Measurements from ENCODE around the gene PCAT6. TPM values are rescaled to one million over a fixed set of nuclear protein-coding genes. Genes with fewer than 3 reads are reported as not detected.
"Not testable (repeated sequence)": the region's sequence is repeated elsewhere in the genome, so short reads cannot be mapped to it uniquely, and the experiment has no call there.

PCAT6 gene
- polyA plus RNA-seq: under 1 TPM in 1 of 3 donors, not detected in 2; 0.73 TPM

DNA sequence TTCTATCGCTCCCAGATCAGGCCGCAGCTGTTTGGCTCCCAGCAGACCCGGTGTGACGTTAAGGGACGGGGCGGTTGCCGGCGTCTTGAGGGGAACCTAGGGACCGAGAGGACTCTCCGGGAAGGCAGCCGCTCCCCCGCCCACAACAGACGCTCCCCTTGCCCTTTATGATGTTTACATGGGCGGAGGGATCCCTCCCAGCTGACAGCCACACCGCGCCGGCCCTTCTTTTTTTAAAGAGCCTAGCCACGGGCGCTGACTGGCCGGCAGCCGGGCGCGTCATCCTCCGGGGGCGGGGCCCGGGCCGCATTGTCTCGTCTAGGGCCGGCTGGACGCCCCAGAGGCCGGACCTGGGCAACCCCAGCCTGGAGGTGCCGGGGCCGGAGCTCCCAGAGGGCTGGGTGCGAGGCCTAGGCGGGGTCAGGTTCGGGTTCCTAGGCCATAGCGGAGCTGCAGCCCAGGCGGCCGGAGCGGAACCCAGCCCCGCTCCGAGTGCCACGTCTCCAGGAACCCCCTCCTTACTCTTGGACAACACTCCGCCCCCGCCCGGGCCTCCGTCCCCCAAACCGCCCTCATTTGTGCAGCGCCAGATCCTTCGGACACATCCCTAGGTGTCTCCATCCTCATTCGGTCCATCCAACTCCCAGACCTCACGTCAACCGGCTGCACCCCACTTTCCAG is at the start of gene PCAT6:
Gene PCAT6 (plus strand): TSS at position 340 of the 681 bp plus-strand sequence.
- Mint-ChIP-seq H3K27me3 (ENCODE audit: low read depth in 3 of 3) (peaks cover 2 to 19% (median 17%) of the 10 kb centered on the region in 3 donors), H3K4me3 (peak within 1 kb of the TSS; percentile 88 to 98 (median 96)), H3K36me3 (no peaks in the 10 kb centered on the region), H3K4me1 (peaks cover 39 to 48% of the 10 kb centered on the region in 2 donors), H3K27ac (peak within 1 kb of the TSS; percentile 86 to 95 (median 92)), H3K9me3 (no peaks in the 10 kb centered on the region)
- peak; percentile 85 to 86 (median 85) for DNase-seq

DNA sequence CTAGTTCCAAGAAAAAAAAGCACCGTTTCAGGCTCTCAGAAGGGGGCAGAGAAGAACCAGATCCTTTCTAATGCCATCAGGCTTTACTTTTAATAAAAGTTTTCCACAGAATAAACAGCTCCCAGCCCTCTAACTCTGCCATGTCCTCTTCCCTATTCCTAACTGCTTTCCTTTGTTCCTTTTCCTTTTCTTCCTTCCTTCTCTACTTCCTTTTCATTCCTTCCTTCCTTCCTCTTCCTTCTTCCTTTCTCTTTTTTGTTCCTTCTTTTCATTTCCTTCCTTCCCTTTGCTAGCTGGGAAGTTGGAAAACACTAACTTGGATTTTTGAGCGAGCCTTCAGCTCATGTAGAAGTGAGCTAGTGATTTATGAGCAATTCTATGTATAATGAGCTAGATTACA is 48.7 kb upstream of the PCAT6 start:
- Mint-ChIP-seq H3K4me3 (no peak overlapping the region), H3K4me1 (no peaks in the 10 kb centered on the region), H3K27ac (peak overlapping the region in 2 of 6 donors; percentile 19 to 71), H3K36me3 (peaks cover 15 to 44% (median 16%) of the 10 kb centered on the region in 3 donors), H3K27me3 (ENCODE audit: low read depth in 3 of 3) (peaks cover 0 to 1% (median 0%) of the 10 kb centered on the region in 3 donors), H3K9me3 (no peaks in the 10 kb centered on the region)
- no peak for DNase-seq

DNA sequence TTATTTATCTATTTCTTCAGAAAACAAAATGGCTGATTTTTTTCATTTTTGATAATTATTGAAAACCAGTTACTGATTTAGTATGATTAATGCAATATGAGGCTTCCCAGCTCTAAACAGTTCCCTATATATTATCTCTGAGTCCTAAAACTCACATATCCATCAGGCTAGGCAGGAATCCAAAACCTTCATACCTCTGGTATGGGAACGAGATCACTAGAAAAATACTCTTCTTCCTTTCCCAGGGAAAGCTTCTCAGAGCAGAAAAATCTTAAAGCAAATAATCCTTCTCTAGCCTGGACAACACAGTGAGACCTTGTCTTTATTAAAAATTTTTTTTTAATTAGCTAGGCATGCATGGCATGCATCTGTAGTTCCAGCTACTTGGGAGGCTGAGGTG is 45.0 kb upstream of the PCAT6 start:
- no peak overlapping the region for H3K4me3 Mint-ChIP-seq
- no peak overlapping the region for H3K27ac Mint-ChIP-seq
- H3K4me1 Mint-ChIP-seq: no peaks in the 10 kb centered on the region
- no peaks in the 10 kb centered on the region for H3K9me3 Mint-ChIP-seq
- H3K36me3 Mint-ChIP-seq: peaks cover 4 to 36% (median 18%) of the 10 kb centered on the region in 3 donors
- no peak for DNase-seq
- no peaks in the 10 kb centered on the region for H3K27me3 Mint-ChIP-seq (ENCODE audit: low read depth in 3 of 3)

DNA sequence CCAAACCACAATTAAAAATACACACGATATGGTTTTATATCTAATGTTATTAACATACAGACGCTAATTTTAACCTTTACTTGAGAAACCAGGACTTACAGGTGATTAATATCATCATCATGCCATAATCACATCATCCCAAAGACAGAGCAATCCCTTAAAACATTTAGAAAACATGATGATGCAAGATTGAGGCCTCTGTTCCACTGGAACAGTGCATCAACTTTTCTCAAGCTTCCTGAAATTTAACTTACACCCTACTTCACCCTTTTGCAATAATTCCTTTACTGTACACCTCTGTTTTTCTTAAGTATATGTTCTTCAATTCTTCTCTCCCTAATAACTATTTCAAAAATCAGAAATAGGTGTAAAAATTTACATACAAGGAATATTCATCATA is 40.6 kb upstream of the PCAT6 start:
- Mint-ChIP-seq H3K9me3 (no peaks in the 10 kb centered on the region), H3K4me3 (no peak overlapping the region), H3K4me1 (no peaks in the 10 kb centered on the region), H3K36me3 (peaks cover 7 to 34% (median 13%) of the 10 kb centered on the region in 3 donors), H3K27ac (no peak overlapping the region), H3K27me3 (ENCODE audit: low read depth in 3 of 3) (no peaks in the 10 kb centered on the region)
- no peak for DNase-seq

DNA sequence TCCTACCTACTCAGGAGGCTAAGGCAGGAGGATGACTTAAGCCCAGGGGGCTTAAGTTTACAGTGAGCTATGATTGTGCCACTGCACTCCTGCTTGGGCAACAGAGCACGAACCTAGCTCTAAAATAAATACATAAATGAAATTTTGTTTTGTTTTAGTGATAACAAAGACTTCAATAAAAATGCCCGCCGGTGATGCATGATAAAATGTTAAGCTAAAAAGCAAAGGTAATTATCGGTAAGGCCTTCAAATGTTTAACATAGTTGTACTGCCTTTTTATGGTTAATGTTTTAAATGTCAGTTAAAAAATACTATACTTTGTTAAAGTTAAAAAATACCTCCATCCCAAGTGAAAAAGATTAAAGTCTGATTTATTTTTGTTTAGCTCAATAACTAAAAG is 29.6 kb upstream of the PCAT6 start:
- Mint-ChIP-seq H3K4me1 (peaks cover 13 to 49% of the 10 kb centered on the region in 2 donors), H3K36me3 (peaks cover 0 to 5% (median 0%) of the 10 kb centered on the region in 3 donors), H3K27me3 (ENCODE audit: low read depth in 3 of 3) (no peaks in the 10 kb centered on the region), H3K27ac (peak overlapping the region in 1 of 6 donors; percentile 34), H3K9me3 (no peaks in the 10 kb centered on the region), H3K4me3 (no peak overlapping the region)
- no peak for DNase-seq

DNA sequence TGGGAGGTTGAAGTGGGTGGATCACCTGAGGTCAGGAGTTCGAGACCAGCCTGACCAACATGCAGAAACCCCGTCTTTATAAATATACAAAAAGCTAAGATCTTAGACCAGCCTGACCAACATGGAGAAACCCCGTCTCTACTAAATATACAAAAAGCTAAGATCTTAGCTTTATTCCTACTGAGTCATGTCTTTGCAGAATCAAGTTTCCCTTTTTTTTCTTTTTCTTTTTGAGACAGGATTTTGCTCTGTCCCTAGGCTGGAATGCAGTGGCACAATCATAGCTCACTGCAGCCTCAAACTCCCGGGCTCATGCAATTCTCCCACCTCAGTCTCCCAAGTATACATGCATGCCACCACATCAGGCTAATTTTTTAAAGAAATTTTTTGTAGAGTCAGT is 23.9 kb upstream of the PCAT6 start:
- no peak for DNase-seq
- Mint-ChIP-seq H3K9me3 (no peaks in the 10 kb centered on the region), H3K4me3 (no peak overlapping the region), H3K27me3 (ENCODE audit: low read depth in 3 of 3) (peaks cover 0 to 2% (median 0%) of the 10 kb centered on the region in 3 donors), H3K4me1 (peaks cover 20 to 63% of the 10 kb centered on the region in 2 donors), H3K27ac (peak overlapping the region in 1 of 6 donors; percentile 50), H3K36me3 (no peaks in the 10 kb centered on the region)

DNA sequence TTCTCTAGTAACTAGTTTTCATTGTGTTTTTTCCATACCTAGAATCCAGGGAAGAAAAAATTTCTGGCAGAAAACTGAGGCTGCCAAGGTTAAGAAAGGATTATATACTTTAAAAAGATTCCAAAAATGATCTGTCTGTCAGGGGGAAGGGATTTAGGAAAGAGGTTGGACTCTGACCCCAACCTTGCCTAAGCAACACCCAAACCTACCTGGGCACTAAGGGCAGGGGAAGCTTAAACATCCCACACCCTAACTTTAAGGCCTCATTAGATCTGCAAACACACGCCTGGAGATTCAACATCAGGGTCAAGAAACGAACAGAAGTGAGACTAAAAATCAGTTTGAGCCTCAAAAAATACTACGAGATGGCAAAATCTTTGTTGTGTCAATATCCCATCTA is 22.0 kb upstream of the PCAT6 start:
- no peaks in the 10 kb centered on the region for H3K36me3 Mint-ChIP-seq
- H3K27ac Mint-ChIP-seq: no peak overlapping the region
- H3K27me3 Mint-ChIP-seq (ENCODE audit: low read depth in 3 of 3): peaks cover 0 to 2% (median 0%) of the 10 kb centered on the region in 3 donors
- no peak for DNase-seq
- H3K4me1 Mint-ChIP-seq: peaks cover 20 to 63% of the 10 kb centered on the region in 2 donors
- no peak overlapping the region for H3K4me3 Mint-ChIP-seq
- H3K9me3 Mint-ChIP-seq: no peaks in the 10 kb centered on the region

DNA sequence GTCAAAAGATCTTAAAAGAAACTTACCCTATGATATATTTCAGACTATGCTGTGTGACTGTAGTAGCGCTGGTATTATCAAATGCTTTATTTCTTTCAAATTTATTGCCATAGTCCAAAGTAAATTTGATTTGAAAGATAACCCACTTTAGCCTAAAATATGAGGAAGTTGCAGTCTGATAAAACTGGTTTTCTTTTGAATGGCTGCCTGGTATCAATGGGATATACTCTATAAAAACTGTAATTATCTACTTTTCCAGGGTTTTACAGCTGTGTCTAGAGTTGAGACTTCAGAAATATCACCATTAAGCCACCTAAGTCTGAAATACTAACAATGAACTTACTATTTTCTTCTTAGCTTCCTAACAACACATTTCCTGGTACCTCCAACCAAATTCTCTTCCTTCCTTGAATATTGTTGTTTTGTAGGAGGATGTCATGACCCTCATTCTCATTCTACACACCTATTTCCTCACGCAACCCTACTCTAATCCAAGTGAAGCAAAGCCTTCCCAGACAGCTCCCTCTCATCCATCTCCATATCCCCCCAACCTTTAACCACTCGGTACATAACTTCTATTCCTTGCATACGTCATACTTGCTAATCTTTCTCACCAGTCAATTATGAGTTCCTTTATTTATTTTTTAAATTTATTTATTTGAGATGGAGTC is 19.5 kb upstream of the PCAT6 start:
- H3K36me3 Mint-ChIP-seq: no peaks in the 10 kb centered on the region
- no peak overlapping the region for H3K4me3 Mint-ChIP-seq
- H3K4me1 Mint-ChIP-seq: peaks cover 19 to 54% of the 10 kb centered on the region in 2 donors
- peaks cover 0 to 2% (median 2%) of the 10 kb centered on the region in 3 donors for H3K27me3 Mint-ChIP-seq (ENCODE audit: low read depth in 3 of 3)
- H3K27ac Mint-ChIP-seq: peak overlapping the region in 2 of 6 donors; percentile 32 to 72
- H3K9me3 Mint-ChIP-seq: no peaks in the 10 kb centered on the region
- DNase-seq: no peak

DNA sequence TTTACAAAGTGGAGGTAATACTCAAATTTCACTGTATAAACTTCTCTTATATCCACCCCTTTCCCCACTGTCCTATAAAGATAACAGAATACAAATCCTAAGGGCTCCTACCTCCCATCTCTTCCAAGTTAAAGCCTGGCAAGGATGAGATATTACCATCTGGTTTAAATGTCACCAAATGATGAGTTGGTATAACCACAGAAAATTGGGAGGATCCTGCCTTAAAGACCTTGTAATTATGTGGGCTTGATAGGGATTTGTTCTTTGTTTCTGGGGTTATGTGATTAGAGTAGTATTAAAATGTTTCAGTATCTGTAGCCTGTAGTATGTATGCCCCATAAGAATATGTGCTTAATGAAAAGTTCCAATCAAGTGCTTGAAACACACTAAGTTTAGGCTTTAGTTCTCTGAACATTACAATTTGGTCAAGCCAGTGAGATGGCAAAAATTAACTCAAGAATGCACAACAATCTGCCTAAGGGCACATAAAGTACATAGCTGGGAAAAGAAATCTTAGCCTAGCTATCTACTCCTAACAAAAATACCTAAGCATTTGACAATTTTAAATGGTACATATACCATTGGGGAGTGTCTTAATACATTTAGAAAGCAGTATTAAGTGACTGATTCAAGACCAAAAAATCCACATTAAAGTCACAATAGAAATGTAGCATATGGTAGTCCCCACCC is 16.6 kb upstream of the PCAT6 start:
- H3K27ac Mint-ChIP-seq: no peak overlapping the region
- no peak overlapping the region for H3K4me3 Mint-ChIP-seq
- H3K9me3 Mint-ChIP-seq: no peaks in the 10 kb centered on the region
- no peak for DNase-seq
- peaks cover 19 to 43% of the 10 kb centered on the region in 2 donors for H3K4me1 Mint-ChIP-seq
- no peaks in the 10 kb centered on the region for H3K36me3 Mint-ChIP-seq
- H3K27me3 Mint-ChIP-seq (ENCODE audit: low read depth in 3 of 3): peaks cover 0 to 2% (median 0%) of the 10 kb centered on the region in 3 donors

DNA sequence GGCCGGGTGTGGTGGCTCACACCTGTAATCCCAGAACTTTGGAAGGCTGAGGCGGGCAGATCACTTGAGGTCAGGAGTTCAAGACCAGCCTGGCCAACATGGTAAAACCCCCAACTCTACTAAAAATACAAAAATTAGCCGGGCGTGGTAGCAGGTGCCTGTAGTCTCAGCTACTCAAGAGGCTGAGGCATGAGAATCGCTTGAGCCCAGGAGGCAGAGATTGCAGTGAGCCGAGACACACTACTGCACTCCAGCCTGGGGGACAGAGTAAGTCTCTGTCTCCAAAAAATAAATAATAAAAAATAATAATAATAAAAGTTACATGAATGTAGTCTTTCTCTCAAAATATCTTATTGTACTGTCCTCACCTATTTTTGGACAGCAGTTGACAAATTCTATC is 15.8 kb upstream of the PCAT6 start:
- H3K36me3 Mint-ChIP-seq; H3K4me3 Mint-ChIP-seq; H3K9me3 Mint-ChIP-seq; H3K27me3 Mint-ChIP-seq (ENCODE audit: low read depth in 3 of 3); DNase-seq: not testable (repeated sequence)
- H3K4me1 Mint-ChIP-seq: peaks cover 18 to 43% of the 10 kb centered on the region in 2 donors
- peak overlapping the region in 1 of 6 donors; percentile 46 for H3K27ac Mint-ChIP-seq

DNA sequence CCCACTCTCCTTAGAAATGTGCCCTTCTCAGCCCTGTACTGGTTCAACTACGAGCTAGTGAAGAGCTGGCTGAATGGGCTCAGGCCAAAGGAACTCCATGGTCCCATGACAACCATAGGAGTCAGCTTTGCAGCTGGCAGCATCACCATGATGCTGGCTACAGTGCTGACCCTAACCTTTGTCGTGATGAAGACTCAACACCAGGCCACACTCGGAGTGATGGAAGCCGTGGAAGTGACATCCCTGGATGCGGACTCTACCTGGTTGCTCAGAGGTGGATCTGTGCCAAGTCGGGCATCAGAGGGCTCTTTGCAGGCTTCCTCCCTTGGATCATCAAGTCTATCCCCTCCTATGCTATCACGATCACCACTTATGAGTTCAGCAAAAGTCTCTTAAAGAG is 14.1 kb upstream of the PCAT6 start:
- DNase-seq: no peak
- H3K36me3 Mint-ChIP-seq: no peaks in the 10 kb centered on the region
- H3K9me3 Mint-ChIP-seq: no peaks in the 10 kb centered on the region
- H3K27ac Mint-ChIP-seq: peak overlapping the region in 1 of 6 donors; percentile 36
- peaks cover 23 to 47% of the 10 kb centered on the region in 2 donors for H3K4me1 Mint-ChIP-seq
- H3K27me3 Mint-ChIP-seq (ENCODE audit: low read depth in 3 of 3): peaks cover 0 to 2% (median 0%) of the 10 kb centered on the region in 3 donors
- H3K4me3 Mint-ChIP-seq: no peak overlapping the region

DNA sequence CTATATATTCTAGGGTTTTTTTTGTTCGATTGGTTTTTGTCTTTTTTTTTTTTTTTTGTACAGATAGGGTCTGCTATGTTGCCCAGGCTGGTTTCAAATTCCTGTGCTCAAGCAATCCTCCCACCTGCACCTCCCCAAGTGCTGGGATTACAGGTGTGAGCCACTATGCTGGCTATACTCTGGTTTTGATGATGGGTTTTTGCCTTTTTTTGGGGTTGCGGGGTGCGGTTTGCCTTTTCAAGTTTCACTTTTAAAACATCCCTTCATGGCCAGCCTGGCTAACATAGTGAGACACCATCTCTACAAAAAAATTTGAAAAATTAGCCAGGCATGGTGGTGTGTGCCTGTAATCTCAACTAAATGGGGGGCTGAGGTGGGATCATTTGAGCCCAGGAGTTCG is 12.5 kb upstream of the PCAT6 start:
- no peak for DNase-seq
- no peak overlapping the region for H3K4me3 Mint-ChIP-seq
- no peaks in the 10 kb centered on the region for H3K9me3 Mint-ChIP-seq
- H3K36me3 Mint-ChIP-seq: no peaks in the 10 kb centered on the region
- H3K27ac Mint-ChIP-seq: no peak overlapping the region
- H3K27me3 Mint-ChIP-seq (ENCODE audit: low read depth in 3 of 3): peaks cover 0 to 2% (median 0%) of the 10 kb centered on the region in 3 donors
- peaks cover 31 to 50% of the 10 kb centered on the region in 2 donors for H3K4me1 Mint-ChIP-seq

DNA sequence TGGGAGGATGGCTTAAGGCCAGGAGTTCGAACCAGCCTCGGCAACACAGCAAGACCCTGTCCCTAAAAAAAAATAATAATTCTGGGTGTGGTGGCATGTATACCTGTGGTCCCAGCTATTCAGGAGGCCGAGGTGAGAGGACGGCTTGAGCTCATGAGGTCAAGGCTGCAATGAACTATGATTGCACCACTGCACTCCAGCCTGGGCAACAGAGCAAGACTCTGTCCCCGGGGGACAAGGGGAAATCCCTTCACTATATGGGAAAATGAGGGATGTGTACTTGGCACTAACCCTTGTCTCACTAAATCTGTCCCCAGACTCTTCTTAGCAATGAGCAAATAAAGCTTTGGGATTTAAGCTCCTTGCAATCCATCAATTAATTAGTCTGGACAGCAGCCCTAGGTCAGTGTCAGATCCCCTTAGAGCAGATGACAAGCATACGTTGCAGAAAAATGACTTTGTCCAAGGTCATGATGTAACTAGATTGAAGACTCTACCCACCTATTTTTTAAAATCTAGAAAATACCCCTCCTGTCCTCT is 11.9 kb upstream of the PCAT6 start:
- no peak overlapping the region for H3K4me3 Mint-ChIP-seq
- no peaks in the 10 kb centered on the region for H3K9me3 Mint-ChIP-seq
- no peak for DNase-seq
- peaks cover 0 to 2% (median 0%) of the 10 kb centered on the region in 3 donors for H3K27me3 Mint-ChIP-seq (ENCODE audit: low read depth in 3 of 3)
- no peaks in the 10 kb centered on the region for H3K36me3 Mint-ChIP-seq
- H3K27ac Mint-ChIP-seq: no peak overlapping the region
- H3K4me1 Mint-ChIP-seq: peaks cover 31 to 51% of the 10 kb centered on the region in 2 donors

DNA sequence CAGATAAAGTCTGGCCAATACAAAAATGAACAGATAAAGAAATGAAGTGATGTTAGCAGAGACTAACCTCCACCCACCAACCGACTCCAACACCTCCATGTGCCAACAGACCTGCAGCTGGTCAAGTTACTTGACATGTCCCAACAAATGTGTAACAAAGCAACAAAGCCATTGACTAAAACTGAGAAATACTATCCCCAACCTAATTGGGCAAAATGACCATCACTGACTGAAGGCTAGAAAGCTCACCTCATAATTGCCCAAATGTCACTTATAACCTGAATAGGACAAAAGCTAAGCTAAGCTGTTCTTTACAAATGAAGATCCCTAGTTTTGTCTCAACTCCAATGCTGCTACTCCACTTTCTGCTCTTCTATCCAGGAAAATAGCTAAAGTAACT is 10.0 kb upstream of the PCAT6 start:
- Mint-ChIP-seq H3K9me3 (no peaks in the 10 kb centered on the region), H3K4me1 (peaks cover 32 to 62% of the 10 kb centered on the region in 2 donors), H3K27me3 (ENCODE audit: low read depth in 3 of 3) (no peaks in the 10 kb centered on the region), H3K36me3 (no peaks in the 10 kb centered on the region), H3K27ac (no peak overlapping the region), H3K4me3 (no peak overlapping the region)
- no peak for DNase-seq

All from immature natural killer cell (primary cell).